Esophagus muscularis mucosa (tissue), 3 donors: ENCODE results near the gene C1orf35.

ENCODE experiments used
- CTCF ChIP-seq, 3 experiments: fragments of 200-600 bp in 2 of 3; fragments of 450-650 bp in 1 of 3; sonication (generic) in 2 of 3; IDR thresholded peaks; one replicate each; pipeline ENCODE4 v1.5.1; 2017 to 2019; ENCODE audit warnings: antibody characterized with exemption in 3 of 3, mild to moderate bottlenecking in 2 of 3, moderate library complexity in 1 of 3
- POLR2A ChIP-seq: fragments of 450-650 bp; IDR thresholded peaks from one replicate; pipeline ENCODE4 v1.6.1; 2017; ENCODE audit warnings: antibody characterized with exemption, moderate library complexity, mild to moderate bottlenecking, low read depth
- POLR2AphosphoS5 ChIP-seq, 2 donors: sonication (generic); formaldehyde crosslinking; IDR thresholded peaks; one replicate each; pipeline ENCODE4 v1.6.1; 2017; ENCODE audit warnings: antibody characterized with exemption in 2 of 2

DNA sequence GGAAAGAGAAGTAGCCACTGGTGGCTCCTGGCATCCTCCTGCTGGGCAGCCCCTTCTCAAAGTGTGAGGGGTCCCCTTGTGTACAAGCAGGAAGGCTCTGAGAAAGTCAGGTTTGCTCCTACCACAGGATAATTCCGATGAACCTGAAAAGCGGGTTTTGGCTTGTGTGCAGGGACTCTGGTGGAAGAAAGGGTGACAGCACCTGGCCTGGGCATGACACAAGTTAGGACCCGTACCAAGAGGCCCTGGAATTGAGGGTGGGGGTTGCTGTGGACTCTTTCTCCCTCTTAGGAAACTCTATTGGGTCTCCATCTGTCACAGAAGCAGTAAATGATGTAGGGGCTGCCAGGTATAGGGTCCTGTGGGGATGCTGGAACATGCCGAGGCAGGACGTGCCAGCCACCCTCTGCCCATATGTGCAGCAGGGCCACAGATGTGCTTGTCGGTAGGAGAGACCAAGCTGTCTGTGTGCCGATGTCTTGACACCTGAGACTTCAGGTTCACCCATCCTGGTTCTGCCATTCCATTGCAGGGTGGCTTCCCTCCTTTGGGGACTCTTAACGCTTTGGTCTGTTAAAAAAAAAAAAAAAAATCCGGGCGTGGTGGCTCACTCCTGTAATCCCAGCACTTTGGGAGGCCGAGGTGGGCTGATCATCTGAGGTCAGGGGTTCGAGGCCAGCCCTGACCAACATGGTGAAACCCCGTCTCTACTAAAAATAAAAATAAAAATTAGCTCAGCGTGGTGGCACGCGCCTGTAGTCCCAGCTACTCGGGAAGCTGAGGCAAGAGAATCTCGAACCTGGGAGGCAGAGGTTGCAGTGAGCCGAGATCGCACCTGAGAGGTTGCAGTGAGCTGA is 9.8 kb downstream of the C1orf35 start:
- TF ChIP-seq CTCF (IDR thresholded peaks at IDR 0.05) (no peak), POLR2AphosphoS5 (IDR thresholded peaks at IDR 0.05) (no peak), POLR2A (no peak)
